T-helper 1 cell (primary cell): ENCODE data around the gene FTCD.
"Not testable (repeated sequence)": the region's sequence is repeated elsewhere in the genome, so short reads cannot be mapped to it uniquely, and the experiment has no call there.

Source experiments
- DNase-seq, 5 donors: peaks; one replicate each; pipeline ENCODE4 v3.0.0-alpha.2; 2012 to 2020

FTCD gene

DNA sequence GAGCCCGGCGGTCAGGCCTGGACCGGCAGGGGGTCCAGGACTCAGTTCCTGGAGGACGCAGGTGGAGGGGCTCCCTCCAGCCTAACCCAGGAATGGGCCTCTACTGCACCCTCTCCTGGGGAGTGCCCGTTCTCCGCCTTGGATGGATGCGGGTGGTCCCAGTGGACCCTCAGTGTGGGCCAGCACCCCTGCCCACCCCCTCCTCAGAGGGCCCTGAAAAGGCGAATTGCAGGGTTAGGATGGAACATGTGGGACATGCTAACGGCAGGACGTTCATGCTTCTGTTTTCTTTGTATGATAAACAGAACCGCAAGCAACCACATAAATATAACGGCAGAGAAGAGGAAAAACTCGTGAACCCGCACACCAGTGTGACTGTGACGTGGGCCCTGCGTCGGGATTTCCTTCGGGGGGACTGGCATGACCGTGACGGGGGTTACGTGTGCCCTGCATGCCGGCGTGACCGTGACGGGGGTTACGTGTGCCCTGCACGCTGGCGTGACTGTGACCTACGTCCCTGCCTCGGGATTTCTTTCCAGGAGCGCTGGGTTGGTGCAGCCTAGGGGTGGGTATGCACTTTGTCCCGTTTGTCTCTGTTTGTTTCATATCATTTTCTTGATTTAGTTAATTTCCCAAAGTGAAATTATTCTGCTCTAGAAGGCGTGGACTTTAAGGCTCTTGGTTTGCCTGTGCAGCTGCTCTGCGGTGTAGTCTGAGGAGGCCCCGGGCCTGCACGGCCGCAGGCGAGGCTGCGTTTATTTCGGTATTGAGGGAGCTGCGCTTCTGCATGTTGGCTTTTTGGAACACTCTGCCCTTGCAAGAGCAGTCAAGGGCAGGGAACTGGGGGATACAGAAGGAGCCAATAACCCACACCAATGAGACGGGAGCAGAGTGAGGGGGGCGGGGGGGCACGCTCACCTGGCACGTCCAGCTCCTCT, 3.1 kb downstream of the FTCD start:
- no peak for DNase-seq

DNA sequence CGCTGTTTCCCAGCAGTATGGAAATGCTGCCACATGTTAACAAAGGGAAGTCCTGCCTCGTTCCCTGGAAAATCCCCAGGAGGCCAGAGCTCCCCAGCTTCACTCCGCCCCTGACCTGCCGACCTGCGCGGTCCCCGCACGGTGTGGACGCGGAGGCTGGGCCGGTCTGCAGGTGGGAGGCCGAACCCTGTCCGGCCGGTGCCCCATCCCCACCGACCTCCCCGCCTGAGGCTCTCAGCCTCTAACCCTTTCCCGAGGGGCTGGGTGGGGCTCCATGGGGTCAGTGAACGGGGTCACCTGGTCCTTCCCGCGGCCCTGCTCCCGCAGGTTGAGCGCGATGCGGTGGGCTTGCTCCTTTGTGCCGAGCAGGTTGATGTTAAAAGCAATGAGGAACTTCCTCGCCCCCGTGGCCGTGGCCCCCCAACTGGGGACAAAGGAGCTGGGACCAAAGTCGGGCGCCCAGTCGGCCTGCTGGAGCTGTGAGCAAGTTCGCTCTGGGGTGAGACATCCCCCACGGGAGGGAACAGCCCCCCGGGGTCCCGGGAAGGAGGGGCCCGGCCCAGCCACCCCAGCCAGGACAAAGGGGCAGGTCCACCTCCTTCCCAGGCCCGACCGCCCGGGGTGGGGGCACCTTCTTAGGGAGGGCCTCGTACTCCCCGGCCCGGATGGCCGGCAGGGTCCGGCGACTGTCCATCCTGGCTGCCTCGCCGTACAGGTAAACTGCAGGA, 4.0 kb downstream of the FTCD start:
- peak in 1 of 5 donors; percentile 14 for DNase-seq

DNA sequence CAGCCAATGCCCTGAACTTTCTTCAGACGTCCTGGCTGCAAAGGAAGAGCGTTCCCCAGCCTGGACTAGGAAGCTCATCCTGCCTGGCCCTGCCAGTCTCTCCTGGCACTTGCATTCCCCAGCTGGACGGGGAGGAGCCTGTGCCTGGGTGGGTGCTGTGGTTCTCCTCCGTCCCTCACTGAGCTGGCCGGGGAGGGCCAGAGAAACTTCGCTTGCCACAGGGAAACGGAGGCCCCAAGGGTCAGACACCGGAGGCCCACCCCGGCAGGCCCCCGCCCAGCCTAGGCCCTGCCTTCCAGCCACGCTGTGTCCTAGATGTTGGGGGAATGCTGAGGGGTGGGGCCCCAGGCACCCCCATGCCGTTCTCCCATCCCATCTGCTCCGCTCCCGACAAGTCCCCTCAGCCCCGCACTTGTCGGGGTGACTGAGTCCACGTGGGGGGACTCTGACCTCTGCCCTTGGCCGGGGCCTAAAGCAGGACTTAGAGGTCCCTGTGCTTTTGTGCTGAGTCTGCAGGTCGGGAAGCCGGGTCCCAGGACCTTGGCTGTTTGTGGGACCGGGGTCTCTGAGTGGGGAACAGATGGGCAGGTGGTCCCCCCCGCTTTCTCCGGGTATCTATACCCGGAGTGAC, 4.8 kb downstream of the FTCD start:
- no peak for DNase-seq

DNA sequence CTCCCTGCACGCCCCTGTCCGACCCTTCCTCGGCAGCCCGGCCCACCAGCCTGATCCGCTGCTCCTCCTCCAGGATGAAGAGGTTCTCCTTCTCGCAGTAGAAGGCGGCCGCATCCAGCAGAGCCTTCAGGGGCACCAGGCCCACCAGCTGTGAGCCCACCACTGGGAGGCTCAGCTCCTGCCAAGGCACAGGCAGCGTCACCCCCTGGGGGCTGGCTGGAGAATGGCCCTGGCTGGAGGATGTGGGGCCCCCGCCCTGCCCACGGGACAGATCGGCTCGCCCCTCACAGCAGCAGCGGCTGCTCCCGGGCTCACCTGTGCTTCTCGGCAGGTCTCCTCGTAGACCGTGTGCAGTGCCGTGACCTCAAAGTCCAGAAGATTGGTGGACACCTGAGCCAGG, 5.3 kb downstream of the FTCD start:
- peak in 2 of 5 donors; percentile 2 to 8 for DNase-seq

DNA sequence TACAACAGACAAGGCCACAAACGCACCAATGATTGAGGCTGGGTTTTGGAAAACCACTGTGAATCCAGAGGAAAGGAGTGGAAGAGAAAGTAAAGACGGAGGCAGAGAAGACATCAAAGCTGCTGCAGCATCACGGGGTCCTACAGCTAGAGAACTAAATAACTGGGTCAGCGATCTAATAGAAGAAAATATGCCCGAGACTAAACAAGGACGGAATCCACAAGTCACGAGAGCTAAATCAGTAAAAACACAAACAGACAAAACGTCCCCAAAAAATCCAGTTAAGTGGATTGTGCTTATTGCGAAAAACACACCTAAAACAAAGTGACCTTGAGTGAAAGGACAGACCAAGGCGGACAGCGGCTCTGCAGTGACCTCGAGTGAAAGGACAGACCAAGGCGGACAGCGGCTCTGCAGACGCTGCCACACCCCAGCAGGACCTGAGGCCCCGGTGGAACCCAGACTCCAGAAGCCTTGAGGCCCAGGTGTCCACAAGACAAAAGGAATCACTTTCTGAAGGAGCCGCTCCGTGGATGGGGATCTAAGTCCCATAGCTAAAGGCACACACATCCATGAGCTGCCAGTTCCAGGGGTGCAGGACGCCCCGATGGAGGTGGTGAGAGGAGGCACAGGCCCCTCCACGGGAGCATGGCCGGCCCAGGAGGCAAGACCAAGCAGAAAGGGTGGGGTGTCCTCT, 6.0 kb downstream of the FTCD start:
- peak in 2 of 5 donors; percentile 2 to 3 for DNase-seq

DNA sequence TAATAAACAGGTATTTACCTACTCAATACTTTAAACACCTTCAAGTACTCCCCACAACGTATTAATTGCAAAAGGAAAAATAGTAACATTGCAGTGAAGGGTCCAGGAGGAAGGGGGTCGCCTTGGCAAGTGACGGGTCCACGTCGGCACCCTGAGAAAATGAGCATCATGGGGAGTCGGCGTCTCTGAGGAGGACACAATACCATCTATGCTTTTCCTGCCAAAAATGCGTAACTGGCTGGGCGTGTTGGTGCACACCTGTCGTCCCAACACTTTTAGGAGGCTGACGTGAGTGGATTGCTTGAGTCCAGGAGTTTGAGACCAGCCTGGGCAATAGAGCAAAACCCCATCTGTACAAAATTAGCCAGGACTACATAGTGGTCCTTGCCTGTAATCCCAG, 7.3 kb downstream of the FTCD start:
- DNase-seq, result no peak

DNA sequence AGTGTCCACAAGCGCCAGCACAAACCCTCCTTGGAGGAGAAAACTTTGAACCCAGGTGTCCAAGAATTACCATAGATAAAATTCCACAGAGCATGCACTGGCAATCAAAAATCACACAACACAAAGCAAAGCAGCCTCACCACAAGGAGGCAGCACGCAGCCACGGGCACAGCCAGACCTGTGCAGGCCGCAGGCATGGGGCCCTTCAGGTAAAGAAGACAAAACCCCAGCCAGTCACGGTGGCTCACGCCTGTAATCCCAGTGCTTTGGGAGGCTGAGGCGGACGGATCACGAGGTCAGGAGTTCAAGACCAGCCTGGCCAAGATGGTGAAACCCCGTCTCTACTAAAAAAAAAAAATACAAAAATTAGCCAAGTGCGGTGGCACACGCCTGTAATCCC, 8.0 kb downstream of the FTCD start:
- peak in 3 of 5 donors; percentile 6 to 40 (median 31) for DNase-seq

DNA sequence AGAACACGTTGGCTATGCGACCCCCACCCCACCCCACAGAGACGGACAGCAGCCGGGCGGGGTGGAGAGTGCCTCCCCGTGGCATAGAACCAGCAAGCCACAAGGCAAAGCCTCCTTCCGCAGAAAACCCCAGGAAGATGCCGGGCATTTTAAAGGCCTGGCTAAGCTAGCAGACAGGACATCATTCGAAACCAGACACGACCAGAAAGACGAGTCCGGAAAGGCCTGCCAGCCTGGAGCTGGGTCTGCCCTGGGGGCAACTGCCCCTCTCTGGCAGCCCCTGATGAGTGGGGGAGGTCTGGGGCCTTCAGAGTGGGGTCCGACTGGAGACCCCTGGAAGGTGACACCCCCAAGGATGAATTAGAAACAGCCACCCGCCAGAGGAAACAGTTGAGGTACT, 8.5 kb downstream of the FTCD start:
- DNase-seq, result no peak

DNA sequence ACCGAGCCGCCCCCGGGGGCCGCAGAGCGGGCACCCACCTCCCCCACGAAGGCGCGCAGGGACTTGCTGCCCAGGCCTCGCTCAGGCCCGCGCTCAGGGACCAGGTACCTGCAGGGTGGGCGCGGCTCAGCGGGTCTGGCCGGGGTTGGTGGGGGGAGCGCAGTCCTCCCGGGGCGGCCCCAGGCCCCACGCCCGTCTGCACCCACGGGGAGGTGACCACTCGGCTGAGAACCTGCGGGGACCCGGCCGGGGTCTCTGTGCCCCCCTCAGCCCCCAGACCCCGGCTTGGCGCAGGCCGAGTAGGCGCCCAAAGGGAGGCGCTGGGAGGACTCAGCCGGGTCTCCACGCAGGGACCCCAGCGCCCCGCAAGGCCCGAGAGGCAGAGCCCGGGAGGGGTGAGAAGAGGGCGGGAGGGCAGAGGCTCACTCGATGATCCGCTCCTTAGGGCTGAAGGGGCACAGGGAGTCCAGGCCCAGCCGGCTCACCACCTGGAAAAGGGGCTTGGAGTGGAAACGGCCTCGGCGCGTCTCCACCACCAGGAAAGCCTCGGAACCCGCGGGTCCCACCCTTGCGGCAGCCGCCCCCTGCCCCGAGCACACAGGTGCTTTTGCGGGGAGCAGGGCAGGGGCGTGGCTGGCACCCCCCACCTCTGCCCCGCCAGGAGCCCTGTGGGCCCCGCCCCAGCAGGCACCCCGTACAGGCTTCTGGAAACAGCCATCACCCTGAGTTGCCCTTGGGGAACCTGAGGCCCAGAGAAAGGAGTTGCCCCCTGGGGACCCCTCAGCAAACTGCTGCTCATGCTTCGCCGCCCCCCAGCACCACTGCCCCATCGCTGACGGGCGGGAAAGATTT, 9.3 kb downstream of the FTCD start:
- DNase-seq, result peak in 1 of 5 donors; percentile 2

DNA sequence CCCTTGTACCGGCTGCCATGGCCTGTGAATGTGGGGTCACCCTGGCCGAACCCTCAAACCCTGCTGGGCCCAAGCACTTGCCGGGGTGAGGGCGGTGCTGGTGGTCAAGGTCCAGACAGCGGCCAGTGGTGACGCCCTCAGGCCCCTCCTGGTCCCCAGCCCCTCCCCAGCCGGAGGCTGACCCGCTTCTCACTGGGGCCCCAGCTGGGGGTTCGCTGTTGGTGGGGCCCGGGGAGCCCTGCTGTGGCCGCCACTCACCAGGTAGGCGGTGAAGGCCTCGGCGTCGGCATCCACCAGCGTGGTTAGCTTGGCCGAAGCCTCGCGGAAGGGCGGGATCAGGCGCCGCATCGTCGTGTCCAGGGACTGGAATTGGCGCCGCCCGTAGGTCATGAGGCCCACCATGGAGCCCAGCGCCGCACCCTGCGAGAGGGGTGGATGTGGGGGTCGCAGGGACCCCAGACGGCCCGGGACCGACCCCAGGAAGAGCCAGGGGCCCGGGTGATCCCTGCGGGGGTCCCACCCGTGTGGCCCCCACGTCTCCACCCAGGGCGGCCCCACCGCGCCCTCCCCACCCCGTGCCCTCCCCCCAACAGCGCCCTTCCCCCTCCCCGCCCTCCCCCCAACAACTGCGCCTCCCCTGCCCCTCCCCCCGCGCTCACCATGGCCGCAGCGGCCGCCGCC, 10.1 kb downstream of the FTCD start:
- DNase-seq, result no peak

DNA sequence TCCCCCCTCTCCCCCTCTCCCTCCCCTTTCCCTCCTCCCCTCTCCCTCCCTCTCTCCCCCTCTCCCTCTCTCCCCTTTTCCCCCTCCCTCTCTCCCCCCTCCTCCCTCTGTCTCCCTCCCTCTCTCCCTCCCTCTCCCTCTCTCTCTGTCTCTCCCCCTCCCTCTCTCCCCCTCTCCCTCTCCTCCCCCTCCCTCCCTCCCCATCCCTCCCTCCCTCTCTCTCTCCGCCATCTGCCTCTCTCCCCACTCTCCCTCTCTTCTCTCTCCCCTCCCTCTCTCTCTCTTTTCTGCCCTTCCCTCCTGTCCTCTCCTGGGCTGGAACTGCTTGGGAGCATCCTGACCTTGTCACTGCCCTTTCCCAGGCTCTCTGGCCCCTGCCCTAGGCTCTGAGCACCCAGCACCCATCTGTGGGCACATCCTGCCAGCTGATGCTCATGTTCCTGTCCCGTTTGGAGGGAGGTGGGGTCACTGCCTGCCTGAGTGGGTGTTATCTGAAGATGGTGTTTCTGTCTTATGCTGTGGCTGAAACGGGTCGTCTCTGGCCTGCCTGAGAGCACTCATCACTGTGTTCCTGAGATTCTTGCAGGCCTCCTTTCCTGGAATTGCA, 10.8 kb downstream of the FTCD start:
- DNase-seq, result no peak

DNA sequence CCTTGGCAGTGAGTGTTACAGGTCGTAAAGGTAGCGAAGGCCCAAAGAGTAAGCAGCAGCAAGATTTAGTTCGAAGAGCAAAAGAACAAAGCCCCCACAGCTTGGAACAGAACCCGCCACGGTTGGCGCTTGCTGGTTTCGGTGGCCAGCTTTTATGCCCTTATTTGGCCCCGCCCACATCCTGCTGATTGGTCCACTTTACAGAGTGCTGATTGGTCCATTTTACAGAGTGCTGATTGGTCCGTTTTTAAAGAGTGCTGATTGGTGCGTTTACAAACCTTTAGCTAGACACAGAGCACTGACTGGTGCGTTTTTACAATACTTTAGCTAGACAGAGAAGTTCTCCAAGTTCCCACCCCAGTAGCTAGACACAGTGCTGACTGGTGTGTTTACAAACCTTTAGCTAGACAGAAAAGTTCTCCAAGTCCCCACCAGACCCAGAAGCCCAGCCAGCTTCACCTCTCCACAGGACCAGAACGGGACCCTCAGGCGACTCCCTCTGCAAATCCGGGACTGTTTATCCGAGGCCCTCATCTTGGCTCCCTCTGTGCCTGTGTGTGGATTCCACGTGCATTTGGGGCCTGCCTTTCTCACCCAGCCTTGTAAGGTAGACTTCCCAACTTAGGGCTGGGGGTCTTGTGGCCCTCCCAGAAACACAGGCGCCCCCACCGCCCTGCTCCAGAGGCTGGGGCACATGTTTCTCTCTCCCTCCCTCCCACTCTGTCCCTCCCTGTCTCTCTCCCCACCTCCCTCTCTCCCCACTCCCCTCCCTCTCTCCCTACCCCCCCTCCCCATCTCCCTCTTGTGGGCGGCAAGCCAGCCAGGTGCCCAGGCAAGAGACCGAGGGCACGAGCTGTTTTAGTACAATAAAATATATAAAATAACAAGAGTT, 12.6 kb downstream of the FTCD start:
- DNase-seq, result no peak

DNA sequence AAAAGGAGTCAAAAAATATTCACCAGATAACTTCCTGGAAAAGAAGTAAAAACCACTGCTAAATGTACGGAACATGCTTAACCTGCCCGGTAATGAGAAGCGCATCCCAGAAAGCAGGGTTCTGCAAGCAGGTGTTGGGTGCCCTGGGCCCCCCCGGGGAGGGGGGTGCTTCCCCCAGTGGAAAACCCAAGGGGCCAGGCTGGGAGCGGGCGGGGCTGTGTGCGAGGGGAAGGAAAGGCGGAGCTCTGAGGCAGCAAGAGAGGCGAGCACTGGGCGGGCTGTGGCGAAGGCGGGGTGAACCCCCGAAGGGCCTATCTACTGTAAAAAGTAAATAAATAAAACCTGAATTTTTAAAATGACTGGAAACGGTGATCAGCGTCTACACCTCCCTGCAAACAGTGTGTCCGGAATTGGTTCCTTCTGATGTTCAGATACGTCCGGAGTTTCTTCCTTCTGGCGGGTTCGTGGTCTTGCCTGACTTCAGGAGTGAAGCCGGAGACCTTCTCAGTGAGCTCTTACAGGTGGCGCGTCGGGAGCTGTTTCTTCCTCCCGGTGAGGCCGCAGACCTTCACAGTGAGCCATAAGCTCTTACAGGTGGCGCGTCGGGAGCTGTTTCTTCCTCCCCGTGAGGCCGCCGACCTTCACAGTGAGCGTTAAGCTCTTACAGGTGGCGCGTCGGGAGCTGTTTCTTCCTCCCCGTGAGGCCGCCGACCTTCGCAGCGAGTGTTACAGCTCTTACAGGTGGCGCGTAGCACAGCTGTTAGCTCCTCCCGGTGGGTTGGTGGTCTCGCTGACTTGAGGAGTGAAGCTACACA, 13.4 kb downstream of the FTCD start:
- DNase-seq, result no peak

DNA sequence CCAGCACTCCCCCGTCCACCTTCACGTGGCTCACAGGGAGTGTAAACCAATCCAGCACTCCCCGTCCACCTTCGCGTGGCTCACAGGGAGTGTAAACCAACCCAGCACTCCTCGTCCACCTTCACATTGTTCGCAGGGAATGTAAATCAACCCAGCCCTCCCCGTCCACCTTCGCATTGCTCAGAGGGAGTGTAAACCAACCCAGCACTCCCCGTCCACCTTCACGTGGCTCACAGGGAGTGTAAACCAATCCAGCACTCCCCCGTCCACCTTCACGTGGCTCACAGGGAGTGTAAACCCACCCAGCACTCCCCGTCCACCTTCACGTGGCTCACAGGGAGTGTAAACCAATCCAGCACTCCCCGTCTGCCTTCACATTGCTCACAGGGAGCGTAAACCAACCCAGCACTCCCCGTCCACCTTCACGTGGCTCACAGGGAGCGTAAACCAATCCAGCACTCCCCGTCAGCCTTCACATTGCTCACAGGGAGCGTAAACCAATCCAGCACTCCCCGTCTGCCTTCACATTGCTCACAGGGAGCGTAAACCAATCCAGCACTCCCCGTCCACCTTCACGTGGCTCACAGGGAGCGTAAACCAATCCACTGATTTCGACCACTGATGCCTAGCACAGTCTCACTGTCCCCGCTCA, 14.9 kb downstream of the FTCD start:
- not testable (repeated sequence) for DNase-seq

DNA sequence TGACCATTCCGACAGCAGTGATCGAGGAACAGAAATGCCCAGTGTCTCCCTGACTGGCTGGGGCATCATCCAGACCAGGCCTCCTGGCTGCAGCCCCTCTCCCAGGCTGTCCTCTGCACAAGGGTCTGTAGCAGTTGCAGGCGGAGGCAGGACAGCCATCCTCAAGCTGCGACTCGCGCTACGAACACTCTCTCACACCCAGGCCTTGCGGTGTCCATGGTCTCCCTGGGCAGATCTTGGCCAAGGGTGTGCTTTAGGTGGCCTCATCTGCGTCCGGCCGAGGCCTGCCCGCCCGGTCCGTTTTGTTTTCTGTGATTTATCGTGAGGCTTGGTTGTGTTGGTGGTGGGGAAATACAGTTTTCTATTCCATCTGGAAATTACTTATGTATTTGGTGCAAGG, 15.7 kb downstream of the FTCD start:
- DNase-seq, result no peak

DNA sequence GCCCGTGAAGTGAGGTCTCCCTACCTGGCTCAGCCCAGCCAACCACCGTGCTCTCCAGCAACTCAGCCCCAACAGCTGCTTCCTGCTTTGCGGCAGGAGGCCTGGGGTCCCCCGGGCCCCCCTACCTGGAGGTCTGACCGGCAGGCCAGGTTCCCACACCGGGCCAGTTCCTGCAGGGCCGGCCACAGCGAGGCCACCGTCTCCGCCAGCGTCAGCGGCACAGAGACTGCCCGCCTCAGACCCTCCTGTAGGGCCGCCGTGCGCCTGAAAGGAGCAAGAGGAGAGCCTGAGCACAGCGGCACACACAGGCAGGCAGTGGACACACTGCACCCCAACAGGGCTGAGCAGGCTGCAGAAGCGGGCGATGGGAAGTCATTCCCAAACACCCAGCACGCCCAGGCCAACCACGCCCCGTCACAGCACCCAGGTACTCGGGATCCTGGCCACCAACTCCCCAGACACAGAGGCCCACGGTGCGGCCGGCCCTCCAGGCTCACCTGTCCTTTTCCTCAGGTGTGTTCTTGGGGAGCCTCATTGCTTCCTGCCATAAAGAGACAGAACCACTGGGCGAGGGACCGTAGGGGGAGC, 16.9 kb downstream of the FTCD start:
- DNase-seq, result no peak

DNA sequence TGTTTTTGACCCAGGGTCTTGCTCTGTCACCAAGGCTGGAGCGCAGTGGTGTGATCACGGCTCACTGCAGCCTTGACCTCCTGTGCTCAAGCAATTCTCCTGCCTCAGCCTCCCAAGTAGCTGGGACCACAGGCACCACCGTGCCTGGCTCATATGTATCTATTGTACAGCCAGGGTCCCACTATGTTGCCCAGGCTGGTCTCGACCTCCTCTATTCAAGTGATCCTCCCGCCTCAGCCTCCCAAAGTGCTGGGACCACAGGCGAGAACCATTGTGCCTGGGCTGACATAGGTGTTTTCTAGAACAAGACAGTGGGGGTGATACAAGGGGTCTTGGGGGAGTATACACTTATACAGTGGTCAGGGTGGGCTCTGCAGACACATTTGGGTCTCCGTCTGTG, 17.5 kb downstream of the FTCD start:
- DNase-seq, result no peak
